H1 (cell line): ENCODE results near the gene CELF5. TPM values are rescaled to one million over a fixed set of nuclear protein-coding genes. Genes with fewer than 3 reads are reported as not detected.

Experiments used
- CTCF ChIA-PET: fragments of 300-600 bp; sonication (Branson Sonifier 250); formaldehyde crosslinking; loops from one replicate; lab custom pipeline; 2021; ENCODE audit not compliant: partially characterized antibody; lab: Charles Lee
- POLR2A ChIA-PET: fragments of 300-600 bp; sonication (Branson Sonifier 250); formaldehyde crosslinking; loops from one replicate; lab custom pipeline; 2021; ENCODE audit warnings: inconsistent platforms; ENCODE audit not compliant: partially characterized antibody; lab: Charles Lee
- DNase-seq, 2 experiments: peaks; one replicate each; pipeline versions ENCODE4 v3.0.0 to v3.0.0-alpha.2; 2010 to 2022; ENCODE audit warnings: low spot score in 2 of 2, low read depth in 1 of 2, mixed read lengths in 1 of 2
- FAIRE-seq: peaks from 2 replicates; lab custom pipeline; 2011; peaks lifted over from hg19 to GRCh38; lab: Jason Lieb, UNC
- H2AFZ ChIP-seq: 2 replicates; pipeline ENCODE4 v1.8.1; 2012; ENCODE audit warnings: low read length, inconsistent platforms
- H2AK5ac ChIP-seq: 2 replicates; pipeline ENCODE4 v1.6.1; 2013; ENCODE audit warnings: low read depth, low read length
- H2BK120ac ChIP-seq: replicated peaks from 2 replicates; pipeline ENCODE3; 2013; ENCODE audit warnings: low read depth, low read length, inconsistent platforms
- H2BK12ac ChIP-seq: 2 replicates; pipeline ENCODE4 v1.6.1; 2013; ENCODE audit warnings: low read depth, low read length
- H2BK15ac ChIP-seq: 2 replicates; pipeline ENCODE4 v1.6.1; 2013; ENCODE audit warnings: low read length
- H2BK20ac ChIP-seq: 2 replicates; pipeline ENCODE4 v1.6.1; 2013; ENCODE audit warnings: low read length
- H2BK5ac ChIP-seq: 2 replicates; pipeline ENCODE4 v1.6.1; 2013; ENCODE audit warnings: low read depth, low read length
- H3K14ac ChIP-seq: 2 replicates; pipeline ENCODE4 v1.6.1; 2013; ENCODE audit warnings: inconsistent platforms; ENCODE audit not compliant: insufficient read length
- H3K18ac ChIP-seq: 2 replicates; pipeline ENCODE4 v1.6.1; 2013; ENCODE audit warnings: low read length; ENCODE audit errors: extremely low read depth
- H3K23ac ChIP-seq: 2 replicates; pipeline ENCODE4 v1.6.1; 2013; ENCODE audit warnings: inconsistent platforms; ENCODE audit not compliant: insufficient read length
- H3K23me2 ChIP-seq: 2 replicates; pipeline ENCODE4 v1.6.1; 2013; ENCODE audit warnings: low read depth, low read length
- H3K27ac ChIP-seq: 2 replicates; pipeline ENCODE4 v1.6.1; 2011; ENCODE audit warnings: low read depth, low read length, inconsistent platforms
- H3K27me3 ChIP-seq, 4 experiments: replicated peaks in 1 of 4; 1 replicate in 1 of 4; 2 replicates in 3 of 4; pipeline versions ENCODE4 v1.6.1 to v1.8.1; 2011 to 2013; ENCODE audit warnings: low read length in 3 of 4, mild to moderate bottlenecking in 3 of 4, inconsistent platforms in 2 of 4, mixed read lengths in 2 of 4, moderate library complexity in 1 of 4; ENCODE audit not compliant: control insufficient read depth in 3 of 4, insufficient read depth in 3 of 4; ENCODE audit errors: extremely low read depth in 1 of 4
- H3K36me3 ChIP-seq, 4 experiments: 2 replicates each; pipeline versions ENCODE4 v1.6.1 to v1.8.1; 2011 to 2013; ENCODE audit warnings: mild to moderate bottlenecking in 4 of 4, low read length in 3 of 4, moderate library complexity in 2 of 4, control low read depth in 1 of 4, inconsistent platforms in 1 of 4; ENCODE audit not compliant: insufficient read depth in 4 of 4, control insufficient read depth in 2 of 4
- H3K4ac ChIP-seq: replicated peaks from 2 replicates; pipeline ENCODE3; 2013; ENCODE audit warnings: low read length, low read depth, mixed read lengths, inconsistent platforms; ENCODE audit not compliant: insufficient read length
- H3K4me1 ChIP-seq, 4 experiments: replicated peaks in 1 of 4; 1 replicate in 1 of 4; 2 replicates in 3 of 4; pipeline versions ENCODE4 v1.6.1 to v1.8.1; 2011 to 2013; ENCODE audit warnings: low read length in 3 of 4, inconsistent platforms in 2 of 4, mixed read lengths in 1 of 4; ENCODE audit not compliant: insufficient read depth in 4 of 4, control insufficient read depth in 3 of 4
- H3K4me2 ChIP-seq, 2 experiments: 2 replicates each; pipeline versions ENCODE4 v1.6.1 to v1.8.1; 2011 to 2013; ENCODE audit warnings: low read depth in 2 of 2, low read length in 2 of 2, control low read depth in 1 of 2, inconsistent platforms in 1 of 2, mild to moderate bottlenecking in 1 of 2; ENCODE audit not compliant: insufficient read depth in 1 of 2
- H3K4me3 ChIP-seq, 4 experiments: fragments of 200-600, 300-600 bp in 1 of 4; sonication (generic), shearing (Covaris generic), sonication (Bioruptor Twin) in 1 of 4; 2 replicates each; pipeline versions ENCODE4 v1.5.1 to v1.8.1; 2011 to 2016; ENCODE audit warnings: low read length in 4 of 4, low read depth in 3 of 4, control low read depth in 2 of 4, inconsistent platforms in 2 of 4, mild to moderate bottlenecking in 2 of 4, mixed read lengths in 1 of 4, moderate library complexity in 1 of 4; ENCODE audit not compliant: insufficient read depth in 2 of 4; ENCODE audit errors: extremely low read depth in 1 of 4
- H3K56ac ChIP-seq: replicated peaks from 2 replicates; pipeline ENCODE3; 2013; ENCODE audit warnings: low read depth, mild to moderate bottlenecking, mixed read lengths, low read length, inconsistent platforms; ENCODE audit not compliant: insufficient read length
- H3K79me1 ChIP-seq: 2 replicates; pipeline ENCODE4 v1.6.1; 2013; ENCODE audit warnings: low read depth, low read length, control low read depth
- H3K79me2 ChIP-seq, 2 experiments: 2 replicates each; pipeline versions ENCODE4 v1.6.1 to v1.8.1; 2012 to 2013; ENCODE audit warnings: low read length in 2 of 2, mild to moderate bottlenecking in 2 of 2, inconsistent platforms in 1 of 2; ENCODE audit not compliant: insufficient read depth in 2 of 2, control insufficient read depth in 1 of 2
- H3K9ac ChIP-seq, 4 experiments: replicated peaks in 1 of 4; 1 replicate in 1 of 4; 2 replicates in 3 of 4; pipeline versions ENCODE4 v1.6.1 to v1.8.1; 2011 to 2013; ENCODE audit warnings: low read depth in 3 of 4, low read length in 3 of 4, control low read depth in 2 of 4, mild to moderate bottlenecking in 2 of 4, moderate library complexity in 2 of 4, inconsistent platforms in 1 of 4; ENCODE audit errors: extremely low read depth in 1 of 4
- H3K9me3 ChIP-seq, 2 experiments: 2 replicates each; pipeline versions ENCODE4 v1.6.1 to v1.8.1; 2012 to 2013; ENCODE audit warnings: mild to moderate bottlenecking in 2 of 2, moderate library complexity in 2 of 2, control low read depth in 1 of 2, inconsistent platforms in 1 of 2, low read depth in 1 of 2, low read length in 1 of 2, mixed read lengths in 1 of 2; ENCODE audit not compliant: insufficient read depth in 2 of 2
- H4K20me1 ChIP-seq, 2 experiments: replicated peaks in 1 of 2; 2 replicates each; pipeline versions ENCODE3 to v1.8.1; 2011 to 2013; ENCODE audit warnings: inconsistent platforms in 2 of 2, low read length in 2 of 2, mild to moderate bottlenecking in 1 of 2; ENCODE audit not compliant: insufficient read depth in 2 of 2, control insufficient read depth in 1 of 2
- H4K5ac ChIP-seq: 2 replicates; pipeline ENCODE4 v1.6.1; 2013; ENCODE audit warnings: low read length, low read depth, mixed read lengths, inconsistent platforms; ENCODE audit not compliant: insufficient read length
- H4K8ac ChIP-seq: 2 replicates; pipeline ENCODE4 v1.8.0; 2013; ENCODE audit warnings: mild to moderate bottlenecking, moderate library complexity, low read length, inconsistent platforms; ENCODE audit not compliant: insufficient read depth; ENCODE audit errors: extremely low read depth
- H4K91ac ChIP-seq: replicated peaks from 2 replicates; pipeline ENCODE3; 2013; ENCODE audit warnings: low read length, mixed read lengths, inconsistent platforms; ENCODE audit not compliant: insufficient read length
- CEBPB ChIP-seq: IDR thresholded peaks from 2 replicates; pipeline ENCODE4 v1.6.1; 2012; ENCODE audit warnings: low read depth, low read length
- CHD2 ChIP-seq: IDR thresholded peaks from 2 replicates; pipeline ENCODE4 v1.6.1; 2012; ENCODE audit warnings: low read length, improper control_type of control experiment
- EZH2 ChIP-seq: fragments of 200-600 bp; sonication (generic); IDR thresholded peaks from 2 replicates; pipeline ENCODE4 v1.7.1; 2012; ENCODE audit warnings: low read depth, mild to moderate bottlenecking, moderate library complexity, low read length, inconsistent platforms; ENCODE audit not compliant: severe bottlenecking
- KDM1A ChIP-seq: fragments of 200-600, 300-600 bp; sonication (generic); IDR thresholded peaks from 2 replicates; pipeline ENCODE4 v1.7.1; 2016; ENCODE audit warnings: mild to moderate bottlenecking, low read length, borderline replicate concordance
- MAFK ChIP-seq: IDR thresholded peaks from 2 replicates; pipeline ENCODE4 v1.6.1; 2012; ENCODE audit warnings: low read depth, mild to moderate bottlenecking, improper control_type of control experiment, low read length
- NANOG ChIP-seq: IDR thresholded peaks from 2 replicates; pipeline ENCODE4 v1.6.1; 2011; ENCODE audit warnings: low read length, low read depth, mild to moderate bottlenecking, inconsistent platforms; ENCODE audit not compliant: insufficient read depth, poor library complexity, severe bottlenecking
- RFX5 ChIP-seq: IDR thresholded peaks from 2 replicates; pipeline ENCODE4 v1.6.1; 2011; ENCODE audit warnings: low read depth, low read length, improper control_type of control experiment, borderline replicate concordance
- RNF2 ChIP-seq: fragments of 200-900, 300-1000 bp; sonication (generic); IDR thresholded peaks from 2 replicates; pipeline ENCODE4 v1.7.1; 2016; ENCODE audit warnings: borderline replicate concordance, low read depth, mild to moderate bottlenecking, antibody characterized with exemption, low read length; ENCODE audit not compliant: poor library complexity, severe bottlenecking; ENCODE audit errors: missing control alignments
- SIX5 ChIP-seq: IDR thresholded peaks from 2 replicates; pipeline ENCODE4 v1.6.1; 2011; ENCODE audit warnings: mild to moderate bottlenecking, low read depth, low read length
- SP2 ChIP-seq: IDR thresholded peaks from 2 replicates; pipeline ENCODE4 v1.6.1; 2012; ENCODE audit warnings: mild to moderate bottlenecking, low read length, inconsistent platforms
- SUZ12 ChIP-seq: fragments of 200-600 bp; sonication (generic); IDR thresholded peaks from 2 replicates; pipeline ENCODE4 v1.6.1; 2012; ENCODE audit warnings: mild to moderate bottlenecking, inconsistent platforms, low read length, moderate library complexity, mixed read lengths
- TAF1 ChIP-seq: IDR thresholded peaks from 2 replicates; pipeline ENCODE4 v1.6.1; 2011; ENCODE audit warnings: mild to moderate bottlenecking, low read depth, low read length
- TCF12 ChIP-seq: IDR thresholded peaks from 2 replicates; pipeline ENCODE4 v1.6.1; 2011; ENCODE audit warnings: low read depth, mild to moderate bottlenecking, low read length
- whole genome bisulfite sequencing, 2 experiments: shearing (Covaris generic) in 1 of 2; methylation state at CpG; one replicate each; pipeline versions ENCODE4 v1.1.6 to v1.1.7; 2013 to 2015; ENCODE audit warnings: low lambda C conversion rate in 2 of 2, mixed read lengths in 2 of 2, inconsistent platforms in 1 of 2, low coverage in 1 of 2, missing lambda C conversion rate in 1 of 2; ENCODE audit not compliant: insufficient replicate concordance in 2 of 2, insufficient coverage in 1 of 2, insufficient read length in 1 of 2; ENCODE audit errors: extremely low coverage in 1 of 2, missing lambda C conversion rate in 1 of 2; 5-methylcytosine and 5-hydroxymethylcytosine counted together
- polyA plus RNA-seq, 7 experiments: library from polyadenylated mRNA; depleted of rRNA in 3 of 7; stranded (reverse) in 5 of 7; unstranded in 2 of 7; fragments of >200 nt in 5 of 7; fragments of 200-250 nt in 2 of 7; gene quantifications; 1 replicate in 5 of 7; 2 replicates in 1 of 7; 4 replicates in 1 of 7; pipeline versions ENCODE4 v1.2.1 to v1.2.3, GENCODE V29; 2011 to 2013; ENCODE audit warnings: missing spikeins in 2 of 7, mixed read lengths in 2 of 7
- total RNA-seq: library from RNA; stranded (reverse); fragmentation: NEBNext Ultra II Directional; extraction: Animal tissue kit (Norgen Biotek cat#: 25700); gene quantifications from 2 replicates; pipeline ENCODE4 v1.2.1, GENCODE V29; 2021

CELF5 gene
- total and polyA plus RNA-seq, 2 of the 8 experiments (the other 6 are each of a cell fraction or from before 2014, with no cell fraction given), result 9.8 to 15.0 TPM

GRCh38 chr19:3314962-3315675 lies 90.7 kb downstream of the CELF5 start:
- H3K18ac ChIP-seq, result no peak overlapping the region
- no peak overlapping the region for H4K5ac ChIP-seq
- no peaks in the 10 kb centered on the region; the same call in 1 of the 2 replicates for H3K23me2 ChIP-seq
- no peak overlapping the region for H2BK120ac ChIP-seq
- 86% methylated on average over 22 of the region's 30 CpGs; no CpG with 5 or more reads in 1 of the 2 experiments for WGBS, 2 experiments
- H3K14ac ChIP-seq, result no peak overlapping the region
- H4K91ac ChIP-seq, result no peak overlapping the region
- no peak overlapping the region for H3K4me3 ChIP-seq
- no peak overlapping the region for H2AK5ac ChIP-seq
- no peak overlapping the region for H3K4ac ChIP-seq
- H3K4me2 ChIP-seq, result no peak overlapping the region
- no peak overlapping the region for H2BK15ac ChIP-seq
- ChIA-PET POLR2A (interaction anchor here (0.7 kb wide), 1 partner anchor 90 kb away, joined by 3 read pairs; no protein-coding TSS in a partner anchor), CTCF (interaction anchor here (1.0 to 7.2 kb wide), 4 partner anchors 10 to 157 kb away, joined by 3 to 48 read pairs (median 6); no protein-coding TSS in a partner anchor)
- H3K79me1 ChIP-seq, result no peaks in the 10 kb centered on the region
- no peak overlapping the region for H2BK5ac ChIP-seq
- H3K27me3 ChIP-seq, result 0 out of 7 replicates have a peak, but pooled peaks cover 0 to 4% (median 0%) of the 10 kb centered on the region in 4 experiments
- FAIRE-seq, result no peak
- no peaks in the 10 kb centered on the region for H3K9me3 ChIP-seq
- H3K4me1 ChIP-seq, result 0 out of 7 replicates have a peak, but pooled peaks cover 0 to 2% (median 0%) of the 10 kb centered on the region in 4 experiments
- H3K36me3 ChIP-seq, result no peaks in the 10 kb centered on the region
- no peak overlapping the region for H2AFZ ChIP-seq
- no peak for DNase-seq
- no peak overlapping the region for H3K23ac ChIP-seq
- H3K79me2 ChIP-seq, result no peaks in the 10 kb centered on the region
- TF ChIP-seq RNF2, result no peak
- TF ChIP-seq TCF12, result no peak
- TF ChIP-seq TAF1, result no peak
- no peak for TF ChIP-seq SUZ12
- TF ChIP-seq SIX5, result no peak
- no peak for TF ChIP-seq CHD2
- no peak for TF ChIP-seq MAFK
- TF ChIP-seq NANOG, result no peak
- no peak for TF ChIP-seq SP2
- no peak for TF ChIP-seq RFX5
- no peak for TF ChIP-seq CEBPB
- no peak for TF ChIP-seq EZH2
- no peak for TF ChIP-seq KDM1A
- no peak overlapping the region for H2BK20ac ChIP-seq
- H4K20me1 ChIP-seq, result no peaks in the 10 kb centered on the region
- H2BK12ac ChIP-seq, result no peak overlapping the region
- no peak overlapping the region for H3K56ac ChIP-seq
- no peak overlapping the region for H3K27ac ChIP-seq
- no peak overlapping the region for H3K9ac ChIP-seq
- H4K8ac ChIP-seq, result no peak overlapping the region
